ENCODE results near the gene PIAS4.
A peak's percentile ranks its signal among the peaks of the same experiment; 100 is the strongest.

GRCh38 chr19:4077800-4078684 lies 70.5 kb downstream of the PIAS4 start:
- TF ChIP-seq ZNF431 (CRISPR knock-in tag; IDR thresholded peaks at IDR 0.05; ENCODE audit: borderline replicate concordance, low read depth) (no peak), DPF2 (CRISPR knock-in tag; IDR thresholded peaks at IDR 0.05; ENCODE audit: borderline replicate concordance, low read depth) (no peak), RXRA (CRISPR knock-in tag; IDR thresholded peaks at IDR 0.05) (peak; percentile 51), TCF7L2 (IDR thresholded peaks at IDR 0.05; ENCODE audit: low read depth, low read length) (no peak), CTCF (CRISPR knock-in tag; IDR thresholded peaks at IDR 0.05) (no peak), ZBTB43 (CRISPR knock-in tag; conservative IDR thresholded peaks at IDR 0.05) (no peak), YY1 (IDR thresholded peaks at IDR 0.05; ENCODE audit: insufficient read depth, insufficient replicate concordance, low read depth, low read length) (peak; percentile 32), ZNF781 (CRISPR knock-in tag; IDR thresholded peaks at IDR 0.05; ENCODE audit: borderline replicate concordance, not compliant biosample characterization) (no peak)
- TF ChIP-seq, protein P1, sequence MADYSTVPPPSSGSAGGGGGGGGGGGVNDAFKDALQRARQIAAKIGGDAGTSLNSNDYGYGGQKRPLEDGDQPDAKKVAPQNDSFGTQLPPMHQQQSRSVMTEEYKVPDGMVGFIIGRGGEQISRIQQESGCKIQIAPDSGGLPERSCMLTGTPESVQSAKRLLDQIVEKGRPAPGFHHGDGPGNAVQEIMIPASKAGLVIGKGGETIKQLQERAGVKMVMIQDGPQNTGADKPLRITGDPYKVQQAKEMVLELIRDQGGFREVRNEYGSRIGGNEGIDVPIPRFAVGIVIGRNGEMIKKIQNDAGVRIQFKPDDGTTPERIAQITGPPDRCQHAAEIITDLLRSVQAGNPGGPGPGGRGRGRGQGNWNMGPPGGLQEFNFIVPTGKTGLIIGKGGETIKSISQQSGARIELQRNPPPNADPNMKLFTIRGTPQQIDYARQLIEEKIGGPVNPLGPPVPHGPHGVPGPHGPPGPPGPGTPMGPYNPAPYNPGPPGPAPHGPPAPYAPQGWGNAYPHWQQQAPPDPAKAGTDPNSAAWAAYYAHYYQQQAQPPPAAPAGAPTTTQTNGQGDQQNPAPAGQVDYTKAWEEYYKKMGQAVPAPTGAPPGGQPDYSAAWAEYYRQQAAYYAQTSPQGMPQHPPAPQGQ (CRISPR knock-in tag; IDR thresholded peaks at IDR 0.05; ENCODE audit: borderline replicate concordance) = no peak

All from HepG2 (cell line).